Mesendoderm (in vitro differentiated cells): ENCODE data around the gene ITPA.

Source experiments
- DNase-seq: peaks from one replicate; pipeline ENCODE4 v3.0.0; 2013
- H2AK5ac ChIP-seq: 2 replicates; pipeline ENCODE4 v1.6.1; 2013; ENCODE audit warnings: low read length, inconsistent platforms
- H2BK120ac ChIP-seq: 2 replicates; pipeline ENCODE4 v1.6.1; 2013; ENCODE audit warnings: low read depth, mild to moderate bottlenecking, low read length, moderate library complexity, mixed read lengths
- H2BK15ac ChIP-seq: replicated peaks from 2 replicates; pipeline ENCODE4 v1.6.1; 2013; ENCODE audit warnings: low read depth, mild to moderate bottlenecking, moderate library complexity
- H2BK5ac ChIP-seq: 2 replicates; pipeline ENCODE4 v1.6.1; 2013; ENCODE audit warnings: low read length, inconsistent platforms
- H3K18ac ChIP-seq: 2 replicates; pipeline ENCODE4 v1.6.1; 2013; ENCODE audit warnings: mild to moderate bottlenecking, low read length, mixed read lengths
- H3K23ac ChIP-seq: one replicate; pipeline ENCODE4 v1.6.1; 2013; ENCODE audit warnings: low read length
- H3K27ac ChIP-seq: 2 replicates; pipeline ENCODE4 v1.5.1; 2013; ENCODE audit warnings: low read depth, mild to moderate bottlenecking, inconsistent platforms, low read length, moderate library complexity
- H3K27me3 ChIP-seq: 2 replicates; pipeline ENCODE4 v1.6.1; 2013; ENCODE audit warnings: low read length, control low read depth, mild to moderate bottlenecking, inconsistent platforms; ENCODE audit not compliant: insufficient read depth, poor library complexity
- H3K36me3 ChIP-seq: 2 replicates; pipeline ENCODE4 v1.6.1; 2013; ENCODE audit warnings: low read length, inconsistent platforms; ENCODE audit not compliant: control insufficient read depth, insufficient read depth
- H3K4ac ChIP-seq: one replicate; pipeline ENCODE4 v1.6.1; 2013; ENCODE audit warnings: low read depth, mild to moderate bottlenecking, low read length, moderate library complexity
- H3K4me1 ChIP-seq: 2 replicates; pipeline ENCODE4 v1.6.1; 2013; ENCODE audit warnings: low read depth, low read length, inconsistent platforms; ENCODE audit not compliant: control insufficient read depth
- H3K4me2 ChIP-seq: 2 replicates; pipeline ENCODE4 v1.6.1; 2013; ENCODE audit warnings: low read length
- H3K4me3 ChIP-seq: 2 replicates; pipeline ENCODE4 v1.5.1; 2013; ENCODE audit warnings: mild to moderate bottlenecking, low read length
- H3K56ac ChIP-seq: one replicate; pipeline ENCODE4 v1.6.1; 2013; ENCODE audit warnings: low read length
- H3K79me1 ChIP-seq: 2 replicates; pipeline ENCODE4 v1.6.1; 2013; ENCODE audit warnings: low read length, inconsistent platforms
- H3K79me2 ChIP-seq: 2 replicates; pipeline ENCODE4 v1.6.1; 2013; ENCODE audit warnings: mild to moderate bottlenecking, low read length; ENCODE audit not compliant: control insufficient read depth, insufficient read depth
- H3K9ac ChIP-seq: 2 replicates; pipeline ENCODE4 v1.6.1; 2013; ENCODE audit warnings: low read length, inconsistent platforms
- H4K5ac ChIP-seq: one replicate; pipeline ENCODE4 v1.6.1; 2013; ENCODE audit warnings: low read length
- H4K8ac ChIP-seq: one replicate; pipeline ENCODE4 v1.6.1; 2013; ENCODE audit warnings: low read depth, mild to moderate bottlenecking, control low read depth, low read length, moderate library complexity
- WGBS: extraction: QIAGEN DNeasy Blood & Tissue Kit; methylation state at CpG from one replicate; pipeline ENCODE4 v1.1.7; 2013; ENCODE audit warnings: low lambda C conversion rate, missing lambda C conversion rate; ENCODE audit not compliant: insufficient coverage; ENCODE audit errors: extremely low coverage; 5-methylcytosine and 5-hydroxymethylcytosine counted together

Gene ITPA

GRCh38 chr20:3227936-3228749 is 18.8 kb downstream of the ITPA start:
- no CpG with 5 or more reads among the region's 42 CpGs for WGBS
- H3K56ac ChIP-seq: no peak overlapping the region
- no peak overlapping the region for H4K8ac ChIP-seq
- H4K5ac ChIP-seq: no peak overlapping the region
- H3K27ac ChIP-seq: no peak overlapping the region
- no peak overlapping the region for H3K4me3 ChIP-seq
- no peaks in the 10 kb centered on the region for H3K79me2 ChIP-seq
- no peak overlapping the region for H2AK5ac ChIP-seq
- no peak overlapping the region for H2BK5ac ChIP-seq
- no peak overlapping the region for H3K4ac ChIP-seq
- no peaks in the 10 kb centered on the region for H3K4me1 ChIP-seq
- no peak overlapping the region for H3K4me2 ChIP-seq
- no peak overlapping the region for H2BK120ac ChIP-seq
- H3K9ac ChIP-seq: no peak overlapping the region
- DNase-seq: no peak
- H3K79me1 ChIP-seq: no peaks in the 10 kb centered on the region
- H3K36me3 ChIP-seq: no peaks in the 10 kb centered on the region
- H3K23ac ChIP-seq: no peak overlapping the region
- H2BK15ac ChIP-seq: no peak overlapping the region
- H3K18ac ChIP-seq: no peak overlapping the region
- no peaks in the 10 kb centered on the region for H3K27me3 ChIP-seq

GRCh38 chr20:3228750-3229032 is 19.4 kb downstream of the ITPA start:
- Histone ChIP-seq H4K8ac (no peak overlapping the region), H2BK15ac (no peak overlapping the region), H3K18ac (no peak overlapping the region), H3K4me3 (no peak overlapping the region), H3K36me3 (no peaks in the 10 kb centered on the region), H4K5ac (no peak overlapping the region), H3K4me2 (no peak overlapping the region), H3K4ac (no peak overlapping the region), H3K79me2 (no peaks in the 10 kb centered on the region), H3K9ac (no peak overlapping the region), H3K4me1 (no peaks in the 10 kb centered on the region), H3K27ac (no peak overlapping the region), H3K79me1 (no peaks in the 10 kb centered on the region), H2AK5ac (no peak overlapping the region), H3K27me3 (no peaks in the 10 kb centered on the region), H3K56ac (no peak overlapping the region), H3K23ac (no peak overlapping the region), H2BK120ac (no peak overlapping the region), H2BK5ac (no peak overlapping the region)
- no CpG with 5 or more reads among the region's 11 CpGs for WGBS
- DNase-seq: no peak

- H3K18ac ChIP-seq: no peak overlapping the region
- no peaks in the 10 kb centered on the region for H3K4me1 ChIP-seq
- H2AK5ac ChIP-seq: no peak overlapping the region
- H3K4me2 ChIP-seq: no peak overlapping the region
- no peak overlapping the region for H2BK120ac ChIP-seq
- H3K36me3 ChIP-seq: no peaks in the 10 kb centered on the region
- H2BK5ac ChIP-seq: no peak overlapping the region
- no peak overlapping the region for H3K23ac ChIP-seq
- no peak overlapping the region for H3K27ac ChIP-seq
- no peak overlapping the region for H3K4ac ChIP-seq
- no peaks in the 10 kb centered on the region for H3K27me3 ChIP-seq
- no peak overlapping the region for H4K5ac ChIP-seq
- no peak overlapping the region for H3K9ac ChIP-seq
- no peak overlapping the region for H3K56ac ChIP-seq
- H3K79me2 ChIP-seq: no peaks in the 10 kb centered on the region
- H3K4me3 ChIP-seq: no peak overlapping the region
- DNase-seq: no peak
- no peak overlapping the region for H4K8ac ChIP-seq
- no peaks in the 10 kb centered on the region for H3K79me1 ChIP-seq
- no peak overlapping the region for H2BK15ac ChIP-seq
- no CpG with 5 or more reads among the region's 22 CpGs for WGBS
Observed at GRCh38 chr20:3229158-3229557, 19.9 kb downstream of the ITPA start.

- Histone ChIP-seq H3K4me3 (no peak overlapping the region), H3K18ac (no peak overlapping the region), H3K4ac (no peak overlapping the region), H3K4me2 (no peak overlapping the region), H2AK5ac (no peak overlapping the region), H3K9ac (no peak overlapping the region), H3K27me3 (no peaks in the 10 kb centered on the region), H4K5ac (no peak overlapping the region), H3K4me1 (no peaks in the 10 kb centered on the region), H3K79me2 (no peaks in the 10 kb centered on the region), H3K36me3 (no peaks in the 10 kb centered on the region), H3K27ac (no peak overlapping the region), H3K56ac (no peak overlapping the region), H2BK5ac (no peak overlapping the region), H3K23ac (no peak overlapping the region), H2BK15ac (no peak overlapping the region), H3K79me1 (no peaks in the 10 kb centered on the region), H4K8ac (no peak overlapping the region), H2BK120ac (no peak overlapping the region)
- DNase-seq: no peak
- WGBS: no CpG with 5 or more reads among the region's 14 CpGs
Observed at GRCh38 chr20:3229798-3230197, 20.5 kb downstream of the ITPA start.

GRCh38 chr20:3231116-3231515 is 21.8 kb downstream of the ITPA start:
- no peak overlapping the region for H3K4ac ChIP-seq
- no peak overlapping the region for H4K5ac ChIP-seq
- no peak overlapping the region for H3K4me3 ChIP-seq
- no peak overlapping the region for H2AK5ac ChIP-seq
- no peak overlapping the region for H3K18ac ChIP-seq
- H3K79me1 ChIP-seq: no peaks in the 10 kb centered on the region
- H3K36me3 ChIP-seq: no peaks in the 10 kb centered on the region
- no peak overlapping the region for H3K23ac ChIP-seq
- H2BK120ac ChIP-seq: no peak overlapping the region
- no peak overlapping the region for H3K4me2 ChIP-seq
- no peak overlapping the region for H3K9ac ChIP-seq
- H2BK5ac ChIP-seq: no peak overlapping the region
- no peak overlapping the region for H2BK15ac ChIP-seq
- no CpG with 5 or more reads among the region's 21 CpGs for WGBS
- no peak overlapping the region for H4K8ac ChIP-seq
- DNase-seq: no peak
- no peaks in the 10 kb centered on the region for H3K4me1 ChIP-seq
- no peaks in the 10 kb centered on the region for H3K27me3 ChIP-seq
- H3K27ac ChIP-seq: no peak overlapping the region
- no peak overlapping the region for H3K56ac ChIP-seq
- no peaks in the 10 kb centered on the region for H3K79me2 ChIP-seq
